ENCODE measurements around the gene FGF14. TPM values are rescaled to one million over a fixed set of nuclear protein-coding genes. Genes with fewer than 3 reads are reported as not detected.
A peak's percentile ranks its signal among the peaks of the same experiment; 100 is the strongest.

FGF14 gene
- total and polyA plus RNA-seq, 2 donors (not counting 3 experiments of a cell fraction or from before 2014, with no cell fraction given): not detected

DNA sequence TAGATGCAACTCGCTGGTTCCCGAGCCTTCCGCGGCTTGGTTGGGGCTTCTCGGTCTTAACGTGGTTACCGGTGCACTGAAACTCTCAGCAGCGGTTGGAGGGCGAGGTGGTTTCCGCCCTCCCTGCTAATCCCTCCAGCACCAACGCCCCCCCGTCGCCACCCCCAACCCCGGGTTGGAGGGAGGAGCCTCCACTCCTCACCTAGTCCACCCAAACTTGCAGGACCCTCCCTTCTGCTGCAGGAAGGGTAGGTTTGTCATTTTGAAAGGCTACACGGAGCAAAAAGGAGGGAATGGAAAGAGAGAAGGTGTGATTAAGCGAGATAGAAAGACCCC is 484.4 kb downstream of the FGF14 start:
- Histone ChIP-seq H3K4me3 (replicated peaks in 1 of 3; ENCODE audit: insufficient read depth in 1 of 3, low read depth in 1 of 3, low read length in 3 of 3) (no peak overlapping the region), H3K27ac (ENCODE audit: insufficient read depth, low read depth, low read length) (no peak overlapping the region), H3K27me3 (ENCODE audit: control insufficient read depth in 2 of 2, insufficient read depth in 2 of 2, low read length in 2 of 2) (peaks cover 34 to 64% of the 10 kb centered on the region in 2 experiments), H4K20me1 (replicated peaks; ENCODE audit: control insufficient read depth, extremely low read depth, insufficient read depth, low read length) (no peaks in the 10 kb centered on the region), H3K9ac (replicated peaks; ENCODE audit: extremely low read depth, insufficient read depth, low read length) (no peak overlapping the region), H3K4me2 (ENCODE audit: insufficient read depth, low read length) (no peak overlapping the region), H3K36me3 (ENCODE audit: control insufficient read depth in 2 of 2, extremely low read depth in 1 of 2, insufficient read depth in 2 of 2, low read length in 2 of 2) (no peaks in the 10 kb centered on the region), H3K79me2 (ENCODE audit: control insufficient read depth, insufficient read depth, low read length) (no peaks in the 10 kb centered on the region), H3K9me3 (replicated peaks; ENCODE audit: control insufficient read depth, insufficient read depth, low read length) (no peaks in the 10 kb centered on the region), H3K4me1 (ENCODE audit: control insufficient read depth, extremely low read depth, insufficient read depth, low read length) (no peaks in the 10 kb centered on the region), H3K9me1 (replicated peaks; ENCODE audit: control insufficient read depth, extremely low read depth, insufficient read depth, low read length) (no peaks in the 10 kb centered on the region), H2AFZ (ENCODE audit: low read depth, low read length) (no peak overlapping the region)
- DNase-seq (ENCODE audit: low read depth, low spot score) (no peak), FAIRE-seq (no peak)
- intact Hi-C loops (cut with micrococcal nuclease): loop anchor here (5.0 kb wide), 1 partner anchor 405 kb away; no protein-coding TSS in a partner anchor
- CTCF ChIA-PET: no interaction called here
- POLR2A ChIA-PET: no interaction called here
- dilution Hi-C loops (cut with MboI; ENCODE audit: extremely low pct_ligation_motif_present, low sequenced_read_pairs): no loop called here
- TF ChIP-seq EZH2 (IDR thresholded peaks at IDR 0.05; ENCODE audit: borderline replicate concordance, low read depth, low read length, severe bottlenecking) (peak; percentile 41), GATA2 (IDR thresholded peaks at IDR 0.05; ENCODE audit: insufficient read depth, insufficient read length, low read depth, low read length) (no peak), MYC (IDR thresholded peaks at IDR 0.05; ENCODE audit: low read depth, low read length) (no peak)
- TF ChIP-seq, protein P1, sequence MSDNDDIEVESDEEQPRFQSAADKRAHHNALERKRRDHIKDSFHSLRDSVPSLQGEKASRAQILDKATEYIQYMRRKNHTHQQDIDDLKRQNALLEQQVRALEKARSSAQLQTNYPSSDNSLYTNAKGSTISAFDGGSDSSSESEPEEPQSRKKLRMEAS (IDR thresholded peaks at IDR 0.05; ENCODE audit: insufficient read depth, insufficient read length): no peak
- BruUV-seq (replicated peaks): no TSS peak

DNA sequence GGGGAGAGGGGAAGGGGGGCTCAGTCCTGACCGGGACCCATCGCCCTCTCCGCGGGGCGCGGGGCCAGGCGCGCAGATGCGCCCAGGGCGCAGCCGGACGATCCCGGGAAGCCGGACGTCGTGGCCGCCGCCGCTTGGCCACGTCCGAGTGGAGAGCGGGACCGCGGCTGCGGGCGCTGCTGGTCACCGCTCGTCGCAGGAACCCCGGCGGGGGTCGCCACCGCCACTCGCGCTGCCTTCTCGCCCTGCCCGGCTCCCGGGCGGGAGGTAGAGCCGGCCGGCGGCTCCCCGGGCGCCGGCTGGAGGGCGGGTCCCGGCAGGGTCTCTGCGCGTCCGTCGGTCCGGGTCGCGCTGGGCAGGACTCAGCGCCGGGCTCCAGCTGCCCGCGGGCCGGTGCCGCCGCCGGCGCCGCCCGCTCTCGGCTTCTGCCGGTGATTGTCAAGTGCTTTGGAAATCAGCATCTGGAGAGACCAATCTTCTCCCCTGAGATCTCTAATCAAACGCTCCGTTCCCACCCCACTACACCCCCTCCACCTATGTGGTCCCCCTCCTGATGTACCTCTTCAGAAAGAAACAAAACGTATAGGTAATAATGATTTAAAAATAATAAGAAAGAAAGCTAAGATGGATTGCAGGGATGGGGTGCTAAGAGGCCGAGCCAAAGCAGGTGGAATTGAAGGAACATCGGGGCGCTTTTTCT is 484.9 kb downstream of the FGF14 start:
- intact Hi-C loops (cut with micrococcal nuclease): loop anchor here (5.0 kb wide), 1 partner anchor 405 kb away; no protein-coding TSS in a partner anchor
- no TSS peak for BruUV-seq (replicated peaks)
- TF ChIP-seq MYC (IDR thresholded peaks at IDR 0.05; ENCODE audit: low read depth, low read length) (no peak), EZH2 (IDR thresholded peaks at IDR 0.05; ENCODE audit: borderline replicate concordance, low read depth, low read length, severe bottlenecking) (peak; percentile 65)
- Histone ChIP-seq H3K9me3 (replicated peaks; ENCODE audit: control insufficient read depth, insufficient read depth, low read length) (no peaks in the 10 kb centered on the region), H3K4me3 (replicated peaks in 1 of 3; ENCODE audit: insufficient read depth in 1 of 3, low read depth in 1 of 3, low read length in 3 of 3) (peak overlapping the region in 1 of 3 experiments; percentile 2), H3K4me2 (ENCODE audit: insufficient read depth, low read length) (no peak overlapping the region), H3K9ac (replicated peaks; ENCODE audit: extremely low read depth, insufficient read depth, low read length) (no peak overlapping the region), H3K4me1 (ENCODE audit: control insufficient read depth, extremely low read depth, insufficient read depth, low read length) (no peaks in the 10 kb centered on the region), H3K9me1 (replicated peaks; ENCODE audit: control insufficient read depth, extremely low read depth, insufficient read depth, low read length) (no peaks in the 10 kb centered on the region), H3K27ac (ENCODE audit: insufficient read depth, low read depth, low read length) (no peak overlapping the region), H2AFZ (ENCODE audit: low read depth, low read length) (no peak overlapping the region), H4K20me1 (replicated peaks; ENCODE audit: control insufficient read depth, extremely low read depth, insufficient read depth, low read length) (no peaks in the 10 kb centered on the region), H3K27me3 (ENCODE audit: control insufficient read depth in 2 of 2, insufficient read depth in 2 of 2, low read length in 2 of 2) (peaks cover 33 to 64% of the 10 kb centered on the region in 2 experiments), H3K36me3 (ENCODE audit: control insufficient read depth in 2 of 2, extremely low read depth in 1 of 2, insufficient read depth in 2 of 2, low read length in 2 of 2) (no peaks in the 10 kb centered on the region), H3K79me2 (ENCODE audit: control insufficient read depth, insufficient read depth, low read length) (no peaks in the 10 kb centered on the region)
- no peak for FAIRE-seq
- POLR2A ChIA-PET: no interaction called here
- DNase-seq (ENCODE audit: low read depth, low spot score): no peak
- dilution Hi-C loops (cut with MboI; ENCODE audit: extremely low pct_ligation_motif_present, low sequenced_read_pairs): no loop called here
- CTCF ChIA-PET: no interaction called here
